NT2/D1 (cell line): Measurements from ENCODE around the gene TPX2.

Experiments
- DNase-seq: peaks from one replicate; pipeline ENCODE4 v3.0.0-alpha.2; 2011; ENCODE audit warnings: low read depth, low spot score
- H3K27me3 ChIP-seq: 2 replicates; pipeline ENCODE4 v1.6.0; 2011; ENCODE audit warnings: mild to moderate bottlenecking; ENCODE audit not compliant: insufficient read length, insufficient read depth
- H3K36me3 ChIP-seq: 2 replicates; pipeline ENCODE4 v1.6.1; 2011; ENCODE audit warnings: mild to moderate bottlenecking, low read length, mixed read lengths; ENCODE audit not compliant: insufficient read depth, insufficient read length
- H3K4me1 ChIP-seq: 2 replicates; pipeline ENCODE4 v1.5.1; 2011; ENCODE audit not compliant: insufficient read depth, insufficient read length
- H3K4me3 ChIP-seq: 2 replicates; pipeline ENCODE4 v1.5.1; 2011; ENCODE audit warnings: low read depth; ENCODE audit not compliant: insufficient read length
- H3K9ac ChIP-seq: 2 replicates; pipeline ENCODE4 v1.6.0; 2011; ENCODE audit warnings: low read depth; ENCODE audit not compliant: insufficient read length
- H3K9me3 ChIP-seq: 2 replicates; pipeline ENCODE4 v1.5.1; 2011; ENCODE audit warnings: mild to moderate bottlenecking, low read length; ENCODE audit not compliant: insufficient read depth
- SUZ12 ChIP-seq: IDR thresholded peaks from 2 replicates; pipeline ENCODE4 v1.6.1; 2011; ENCODE audit not compliant: insufficient read length, insufficient read depth; ENCODE audit errors: extremely low read depth
- YY1 ChIP-seq: IDR thresholded peaks from 2 replicates; pipeline ENCODE4 v1.6.1; 2011; ENCODE audit not compliant: insufficient read length, insufficient read depth
- ZNF274 ChIP-seq: IDR thresholded peaks from 2 replicates; pipeline ENCODE4 v1.6.1; 2011; ENCODE audit warnings: mild to moderate bottlenecking, low read depth, low read length

Gene TPX2

GRCh38 chr20:31704225-31705119 lies 34.6 kb upstream of the TPX2 start:
- no peaks in the 10 kb centered on the region for H3K9me3 ChIP-seq
- H3K9ac ChIP-seq = no peak overlapping the region
- no peak for TF ChIP-seq ZNF274
- TF ChIP-seq SUZ12 = no peak
- TF ChIP-seq YY1 = no peak
- peaks cover 5% of the 10 kb centered on the region for H3K4me1 ChIP-seq
- no peak overlapping the region for H3K4me3 ChIP-seq
- DNase-seq = no peak
- H3K27me3 ChIP-seq = no peaks in the 10 kb centered on the region
- H3K36me3 ChIP-seq = peaks cover 50% of the 10 kb centered on the region

- no peak overlapping the region for H3K4me3 ChIP-seq
- H3K27me3 ChIP-seq = no peaks in the 10 kb centered on the region
- no peaks in the 10 kb centered on the region for H3K9me3 ChIP-seq
- no peak overlapping the region for H3K9ac ChIP-seq
- TF ChIP-seq YY1 = no peak
- no peak for DNase-seq
- H3K36me3 ChIP-seq = peaks cover 47% of the 10 kb centered on the region
- peaks cover 4% of the 10 kb centered on the region for H3K4me1 ChIP-seq
These were observed 33.9 kb upstream of the TPX2 start for GRCh38 chr20:31705191-31705590.

DNA sequence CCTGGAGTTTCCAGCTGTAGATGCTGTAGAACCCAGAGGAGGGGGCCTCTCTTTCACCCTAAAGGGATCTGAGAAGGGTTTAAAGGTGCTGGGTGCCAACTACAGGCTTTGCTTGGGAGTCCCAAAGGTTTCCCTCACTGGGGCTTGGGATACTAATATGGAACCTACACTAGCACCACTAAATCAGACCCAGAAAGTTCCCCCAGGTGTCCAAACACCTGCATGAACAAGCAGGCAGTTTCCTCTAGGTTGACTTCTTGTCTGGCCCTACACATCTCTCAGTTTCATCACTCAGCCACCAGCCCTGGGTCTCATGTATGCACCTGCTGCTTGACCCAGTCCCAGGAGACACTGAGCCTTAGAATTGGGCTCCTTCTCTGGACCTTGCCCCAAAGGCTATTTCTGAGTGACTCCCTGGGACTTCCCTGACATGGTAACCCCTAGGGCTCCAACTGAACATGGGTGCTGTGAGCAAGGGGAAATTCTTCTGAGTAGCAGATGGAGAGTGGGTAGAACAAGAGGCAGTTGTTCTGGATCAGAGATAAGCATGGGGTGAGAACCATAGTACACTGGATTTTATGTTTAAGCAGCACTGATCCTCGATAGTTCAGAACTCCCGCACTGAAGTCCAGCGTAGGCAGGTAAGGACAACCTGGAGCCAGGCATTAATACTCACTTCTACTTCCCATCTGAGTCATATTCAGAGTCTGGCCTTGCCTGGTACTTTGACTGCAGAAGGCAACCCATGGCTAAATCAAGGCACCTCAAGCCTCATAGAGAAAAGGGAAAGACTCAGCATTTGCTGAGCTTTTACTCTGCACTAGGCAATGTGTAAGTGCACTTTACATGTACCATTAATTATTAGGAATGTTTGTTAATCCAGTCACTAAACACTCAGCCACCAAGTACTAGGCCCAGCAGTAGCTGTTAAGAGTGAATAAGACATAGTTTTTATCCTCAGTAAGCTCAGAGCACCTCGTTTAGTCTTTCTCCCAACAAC lies 33.2 kb upstream of the TPX2 start:
- TF ChIP-seq YY1 (no peak), SUZ12 (no peak), ZNF274 (no peak)
- Histone ChIP-seq H3K27me3 (no peaks in the 10 kb centered on the region), H3K4me1 (peaks cover 3% of the 10 kb centered on the region), H3K4me3 (no peak overlapping the region), H3K36me3 (peaks cover 48% of the 10 kb centered on the region), H3K9ac (no peak overlapping the region), H3K9me3 (no peaks in the 10 kb centered on the region)
- no peak for DNase-seq

GRCh38 chr20:31706607-31707257 lies 32.4 kb upstream of the TPX2 start:
- Histone ChIP-seq H3K4me1 (peaks cover 3% of the 10 kb centered on the region), H3K9me3 (no peaks in the 10 kb centered on the region), H3K36me3 (peaks cover 53% of the 10 kb centered on the region), H3K27me3 (no peaks in the 10 kb centered on the region), H3K4me3 (no peak overlapping the region), H3K9ac (no peak overlapping the region)
- TF ChIP-seq SUZ12 (no peak), ZNF274 (no peak), YY1 (no peak)
- DNase-seq = no peak

- no peak overlapping the region for H3K9ac ChIP-seq
- DNase-seq = no peak
- no peak overlapping the region for H3K4me3 ChIP-seq
- H3K36me3 ChIP-seq = peaks cover 54% of the 10 kb centered on the region
- no peaks in the 10 kb centered on the region for H3K27me3 ChIP-seq
- no peak for TF ChIP-seq YY1
- TF ChIP-seq SUZ12 = no peak
- no peak for TF ChIP-seq ZNF274
- no peaks in the 10 kb centered on the region for H3K9me3 ChIP-seq
- peaks cover 5% of the 10 kb centered on the region for H3K4me1 ChIP-seq
These were observed 31.9 kb upstream of the TPX2 start for GRCh38 chr20:31707258-31707615.

DNA sequence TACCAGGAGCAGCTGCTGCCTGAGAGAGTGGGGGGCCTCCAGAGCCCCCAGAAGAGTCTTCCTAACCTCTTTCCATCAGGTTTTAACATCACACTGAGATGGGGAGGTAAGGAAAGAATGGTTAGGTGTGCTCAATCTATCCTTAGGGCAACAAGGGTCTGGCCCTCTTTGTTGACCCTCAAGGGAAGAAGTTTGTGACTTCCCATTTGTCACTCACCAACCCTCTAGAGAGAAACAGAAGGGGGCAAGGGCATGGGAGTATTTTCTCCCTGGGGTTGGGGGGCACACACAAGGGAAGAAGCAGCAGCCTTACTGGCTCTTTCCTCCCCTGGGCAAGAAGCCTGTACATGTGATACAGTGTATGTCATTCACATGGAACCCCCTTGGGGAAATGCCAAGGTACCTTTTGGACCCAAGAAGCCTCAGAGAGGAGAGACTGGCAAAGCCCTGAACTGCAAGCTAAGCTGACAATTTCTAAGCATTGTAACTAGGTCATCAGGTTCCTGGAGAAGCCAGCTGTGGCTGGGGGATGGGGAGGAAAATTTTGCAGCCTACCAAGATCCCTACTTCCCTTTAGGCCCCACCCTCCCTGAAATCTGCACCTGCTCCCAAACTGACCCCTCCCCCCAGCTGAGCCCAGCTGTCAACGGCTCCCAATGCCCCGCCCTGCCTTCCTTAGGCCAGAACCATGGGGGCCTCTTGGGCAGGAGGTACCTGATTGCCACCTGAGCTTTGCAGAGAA lies 30.9 kb upstream of the TPX2 start:
- Histone ChIP-seq H3K27me3 (no peaks in the 10 kb centered on the region), H3K36me3 (peaks cover 54% of the 10 kb centered on the region), H3K9me3 (no peaks in the 10 kb centered on the region), H3K4me3 (no peak overlapping the region), H3K9ac (no peak overlapping the region), H3K4me1 (peaks cover 5% of the 10 kb centered on the region)
- no peak for TF ChIP-seq YY1
- no peak for TF ChIP-seq ZNF274
- no peak for TF ChIP-seq SUZ12
- DNase-seq = no peak
